Measurements from ENCODE around the gene PCNX2. TPM values are rescaled to one million over a fixed set of nuclear protein-coding genes. Genes with fewer than 3 reads are reported as not detected.

The PCNX2 gene
- total RNA-seq, 4 donors from 2014 or later = 4.3 to 19.5 (median 9.0) TPM

GRCh38 chr1:233269656-233270055, 25.9 kb downstream of the PCNX2 start:
- intact Hi-C loops (cut with DNase I) = no loop called here
- DNase-seq = no peak
- Histone ChIP-seq H3K9me3 (no peaks in the 10 kb centered on the region), H3K4me1 (no peaks in the 10 kb centered on the region), H3K27ac (no peak overlapping the region), H3K27me3 (no peaks in the 10 kb centered on the region), H3K4me3 (no peak overlapping the region), H3K36me3 (no peaks in the 10 kb centered on the region)
- WGBS, 2 donors = 16 to 29% methylated on average over 2 of the region's 2 CpGs
- no peak for TF ChIP-seq POLR2A (IDR thresholded peaks at IDR 0.05)
- TF ChIP-seq CTCF (IDR thresholded peaks at IDR 0.05) = no peak

- H3K4me1 ChIP-seq = no peaks in the 10 kb centered on the region
- TF ChIP-seq POLR2A (IDR thresholded peaks at IDR 0.05) (no peak), CTCF (IDR thresholded peaks at IDR 0.05) (no peak)
- H3K27me3 ChIP-seq = no peaks in the 10 kb centered on the region
- intact Hi-C loops (cut with DNase I) = no loop called here
- H3K36me3 ChIP-seq = no peaks in the 10 kb centered on the region
- H3K9me3 ChIP-seq = no peaks in the 10 kb centered on the region
- no peak overlapping the region for H3K4me3 ChIP-seq
- H3K27ac ChIP-seq = no peak overlapping the region
- no peak for DNase-seq
- 75 to 88% methylated on average over 3 of the region's 3 CpGs for WGBS, 2 donors
These were observed 27.0 kb downstream of the PCNX2 start for GRCh38 chr1:233268389-233269022.

DNA sequence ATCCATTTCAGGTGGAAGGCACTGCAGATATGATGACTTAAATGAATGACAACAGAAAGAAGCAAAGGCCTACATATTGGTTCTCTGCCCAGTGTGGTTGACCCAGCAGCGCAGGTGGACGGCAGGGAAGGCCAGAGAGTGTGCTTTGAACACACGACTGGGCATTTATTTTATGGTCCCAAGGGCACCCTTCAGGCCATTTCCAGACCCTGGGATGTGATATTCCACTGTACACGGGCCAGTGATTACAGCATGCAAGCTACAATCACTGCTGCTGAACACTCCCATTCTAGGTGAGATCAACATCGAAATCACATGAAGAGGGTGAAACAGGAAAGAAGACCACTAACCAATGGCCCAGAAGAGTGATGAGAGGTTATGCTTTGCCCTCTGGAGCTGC, 33.8 kb downstream of the PCNX2 start:
- H3K4me3 ChIP-seq = no peak overlapping the region
- no peaks in the 10 kb centered on the region for H3K27me3 ChIP-seq
- H3K27ac ChIP-seq = no peak overlapping the region
- DNase-seq = no peak
- H3K36me3 ChIP-seq = peaks cover 0 to 26% (median 0%) of the 10 kb centered on the region in 3 donors
- WGBS, 2 donors = 87 to 93% methylated on average over 5 of the region's 5 CpGs
- H3K4me1 ChIP-seq = no peaks in the 10 kb centered on the region
- no peak for TF ChIP-seq POLR2A (IDR thresholded peaks at IDR 0.05)
- no peak for TF ChIP-seq CTCF (IDR thresholded peaks at IDR 0.05)
- no peaks in the 10 kb centered on the region for H3K9me3 ChIP-seq
- intact Hi-C loops (cut with DNase I) = no loop called here

- Histone ChIP-seq H3K4me1 (no peaks in the 10 kb centered on the region), H3K27ac (no peak overlapping the region), H3K9me3 (no peaks in the 10 kb centered on the region), H3K27me3 (no peaks in the 10 kb centered on the region), H3K4me3 (no peak overlapping the region), H3K36me3 (peaks cover 0 to 26% (median 0%) of the 10 kb centered on the region in 3 donors)
- WGBS, 2 donors = 30 to 43% methylated on average over 3 of the region's 3 CpGs
- intact Hi-C loops (cut with DNase I) = no loop called here
- TF ChIP-seq CTCF (IDR thresholded peaks at IDR 0.05) (no peak), POLR2A (IDR thresholded peaks at IDR 0.05) (no peak)
- DNase-seq = no peak
These were observed 34.3 kb downstream of the PCNX2 start for GRCh38 chr1:233261206-233261605.

- Histone ChIP-seq H3K4me1 (peaks cover 0 to 7% (median 0%) of the 10 kb centered on the region in 3 donors), H3K9me3 (no peaks in the 10 kb centered on the region)
- 87 to 95% methylated on average over 6 of the region's 6 CpGs for WGBS, 2 donors
These were observed 37.7 kb downstream of the PCNX2 start for GRCh38 chr1:233257786-233258185.

More at GRCh38 chr1:233257786-233258185, 37.7 kb downstream of the PCNX2 start:
- DNase-seq = no peak
- intact Hi-C loops (cut with DNase I) = no loop called here
- Histone ChIP-seq H3K27me3 (no peaks in the 10 kb centered on the region), H3K36me3 (peaks cover 0 to 26% (median 0%) of the 10 kb centered on the region in 3 donors), H3K4me3 (no peak overlapping the region), H3K27ac (no peak overlapping the region)
- TF ChIP-seq CTCF (IDR thresholded peaks at IDR 0.05) (no peak), POLR2A (IDR thresholded peaks at IDR 0.05) (no peak)

Measured in esophagus squamous epithelium (tissue), 5 donors.